Liver (tissue), 9 donors: Measurements from ENCODE around the gene SORCS2. TPM values are rescaled to one million over a fixed set of nuclear protein-coding genes. Genes with fewer than 3 reads are reported as not detected.

Experiments used
- DNase-seq: peaks from one replicate; pipeline ENCODE4 v3.0.0-alpha.2; 2017; ENCODE audit warnings: low spot score
- H3K27ac ChIP-seq, 2 donors: one replicate each; pipeline ENCODE4 v1.7.0; 2013; ENCODE audit warnings: inconsistent platforms in 2 of 2, low read length in 2 of 2, control low read depth in 1 of 2, low read depth in 1 of 2, mild to moderate bottlenecking in 1 of 2
- H3K27me3 ChIP-seq, 4 donors: one replicate each; pipeline versions ENCODE4 v1.6.1 to v1.7.0; 2013; ENCODE audit warnings: low read length in 3 of 4, inconsistent platforms in 1 of 4, mild to moderate bottlenecking in 1 of 4, moderate library complexity in 1 of 4; ENCODE audit not compliant: control insufficient read depth in 4 of 4, insufficient read depth in 4 of 4
- H3K36me3 ChIP-seq, 4 donors: one replicate each; pipeline versions ENCODE4 v1.6.1 to v1.7.0; 2013; ENCODE audit warnings: low read length in 3 of 4, mild to moderate bottlenecking in 3 of 4, low read depth in 1 of 4, moderate library complexity in 1 of 4; ENCODE audit not compliant: control insufficient read depth in 4 of 4, insufficient read depth in 3 of 4
- H3K4me1 ChIP-seq, 4 donors: one replicate each; pipeline versions ENCODE4 v1.6.1 to v1.7.0; 2013; ENCODE audit warnings: low read length in 3 of 4, mild to moderate bottlenecking in 3 of 4, moderate library complexity in 1 of 4; ENCODE audit not compliant: control insufficient read depth in 4 of 4, insufficient read depth in 4 of 4
- H3K4me3 ChIP-seq, 3 donors: one replicate each; pipeline versions ENCODE4 v1.6.1 to v1.7.0; 2013; ENCODE audit warnings: low read length in 3 of 3, control low read depth in 1 of 3, low read depth in 1 of 3, mild to moderate bottlenecking in 1 of 3
- H3K9ac ChIP-seq, 2 donors: one replicate each; pipeline ENCODE4 v1.7.0; 2013; ENCODE audit warnings: low read length in 2 of 2, mild to moderate bottlenecking in 2 of 2, moderate library complexity in 2 of 2, control low read depth in 1 of 2, low read depth in 1 of 2
- H3K9me3 ChIP-seq, 4 donors: one replicate each; pipeline versions ENCODE4 v1.6.1 to v1.7.0; 2013; ENCODE audit warnings: low read length in 3 of 4; ENCODE audit not compliant: control insufficient read depth in 4 of 4
- ATF3 ChIP-seq: IDR thresholded peaks from 2 replicates; pipeline ENCODE4 v1.6.1; 2016; ENCODE audit warnings: antibody characterized with exemption
- EGR1 ChIP-seq, 2 donors: IDR thresholded peaks; 2 replicates each; pipeline ENCODE4 v1.6.1; 2016 to 2018; ENCODE audit warnings: antibody characterized with exemption in 2 of 2, low read depth in 2 of 2
- FOXA1 ChIP-seq: IDR thresholded peaks from 2 replicates; pipeline ENCODE4 v1.6.1; 2016; ENCODE audit warnings: antibody characterized with exemption
- FOXA2 ChIP-seq: IDR thresholded peaks from 2 replicates; pipeline ENCODE4 v1.6.1; 2016; ENCODE audit warnings: antibody characterized with exemption
- GABPA ChIP-seq, 2 donors: IDR thresholded peaks in 1 of 2; conservative IDR thresholded peaks in 1 of 2; 2 replicates each; pipeline ENCODE4 v1.6.1; 2016; ENCODE audit warnings: antibody characterized with exemption in 2 of 2, mild to moderate bottlenecking in 1 of 2, moderate library complexity in 1 of 2
- HNF4A ChIP-seq, 2 donors: conservative IDR thresholded peaks; 2 replicates each; pipeline ENCODE4 v1.6.1; 2016; ENCODE audit warnings: antibody characterized with exemption in 2 of 2, mild to moderate bottlenecking in 2 of 2
- HNF4G ChIP-seq: IDR thresholded peaks from 2 replicates; pipeline ENCODE4 v1.6.1; 2016; ENCODE audit warnings: antibody characterized with exemption
- JUND ChIP-seq, 2 donors: IDR thresholded peaks; 2 replicates each; pipeline ENCODE4 v1.6.1; 2016; ENCODE audit warnings: antibody characterized with exemption in 2 of 2
- MAX ChIP-seq: IDR thresholded peaks from 2 replicates; pipeline ENCODE4 v1.6.1; 2016; ENCODE audit warnings: antibody characterized with exemption
- NR2F2 ChIP-seq: IDR thresholded peaks from 2 replicates; pipeline ENCODE4 v1.6.1; 2016; ENCODE audit warnings: antibody characterized with exemption
- RAD21 ChIP-seq, 2 donors: IDR thresholded peaks; 2 replicates each; pipeline ENCODE4 v1.6.1; 2016; ENCODE audit warnings: antibody characterized with exemption in 2 of 2, mild to moderate bottlenecking in 2 of 2
- RXRA ChIP-seq, 2 donors: IDR thresholded peaks; 2 replicates each; pipeline ENCODE4 v1.6.1; 2017 to 2018; ENCODE audit warnings: antibody characterized with exemption in 2 of 2, mild to moderate bottlenecking in 1 of 2
- TAF1 ChIP-seq: conservative IDR thresholded peaks from 2 replicates; pipeline ENCODE4 v1.6.1; 2016; ENCODE audit warnings: antibody characterized with exemption, mild to moderate bottlenecking
- YY1 ChIP-seq: IDR thresholded peaks from 2 replicates; pipeline ENCODE4 v1.6.1; 2016; ENCODE audit warnings: antibody characterized with exemption, mild to moderate bottlenecking
- WGBS: extraction: QIAGEN DNeasy Blood & Tissue Kit; methylation state at CpG from one replicate; pipeline ENCODE4 v1.1.7; 2013; 5-methylcytosine and 5-hydroxymethylcytosine counted together
- polyA plus RNA-seq, 2 donors: library from polyadenylated mRNA; stranded (reverse) in 1 of 2; unstranded in 1 of 2; fragments of 200-250 nt in 1 of 2; fragments of >200 nt in 1 of 2; fragmentation: Nextera tagmentation in 1 of 2; extraction: Ambion mirVana in 1 of 2; gene quantifications; one replicate each; pipeline versions ENCODE4 v1.2.1 to v1.2.3, GENCODE V29; 2013 to 2015
- total RNA-seq, 2 donors: library from RNA; depleted of rRNA; stranded (reverse); fragments of >200 nt; gene quantifications; one replicate each; pipeline ENCODE4 v1.2.3, GENCODE V29; 2014
- TF ChIP-seq, protein P1 (sequence below): IDR thresholded peaks from 2 replicates; pipeline ENCODE4 v1.6.1; 2016; ENCODE audit warnings: antibody characterized with exemption
- TF ChIP-seq, protein P2 (sequence below): IDR thresholded peaks from 2 replicates; pipeline ENCODE4 v1.6.1; 2016; ENCODE audit warnings: antibody characterized with exemption, mild to moderate bottlenecking
- TF ChIP-seq, protein P3 (sequence below): fragments of 150-350 bp; IDR thresholded peaks from 2 replicates; pipeline ENCODE4 v1.5.1; 2017; ENCODE audit warnings: improper control_type of control experiment, low read depth, low read length; ENCODE audit not compliant: missing input control
- donor health status: healthy.
- donor health status: healthy.
- donor health status: healthy.
- donor health status: healthy.
- donor health status: healthy.

The SORCS2 gene
- total and polyA plus RNA-seq, 4 donors: 0.10 to 1.4 (median 0.92) TPM

DNA sequence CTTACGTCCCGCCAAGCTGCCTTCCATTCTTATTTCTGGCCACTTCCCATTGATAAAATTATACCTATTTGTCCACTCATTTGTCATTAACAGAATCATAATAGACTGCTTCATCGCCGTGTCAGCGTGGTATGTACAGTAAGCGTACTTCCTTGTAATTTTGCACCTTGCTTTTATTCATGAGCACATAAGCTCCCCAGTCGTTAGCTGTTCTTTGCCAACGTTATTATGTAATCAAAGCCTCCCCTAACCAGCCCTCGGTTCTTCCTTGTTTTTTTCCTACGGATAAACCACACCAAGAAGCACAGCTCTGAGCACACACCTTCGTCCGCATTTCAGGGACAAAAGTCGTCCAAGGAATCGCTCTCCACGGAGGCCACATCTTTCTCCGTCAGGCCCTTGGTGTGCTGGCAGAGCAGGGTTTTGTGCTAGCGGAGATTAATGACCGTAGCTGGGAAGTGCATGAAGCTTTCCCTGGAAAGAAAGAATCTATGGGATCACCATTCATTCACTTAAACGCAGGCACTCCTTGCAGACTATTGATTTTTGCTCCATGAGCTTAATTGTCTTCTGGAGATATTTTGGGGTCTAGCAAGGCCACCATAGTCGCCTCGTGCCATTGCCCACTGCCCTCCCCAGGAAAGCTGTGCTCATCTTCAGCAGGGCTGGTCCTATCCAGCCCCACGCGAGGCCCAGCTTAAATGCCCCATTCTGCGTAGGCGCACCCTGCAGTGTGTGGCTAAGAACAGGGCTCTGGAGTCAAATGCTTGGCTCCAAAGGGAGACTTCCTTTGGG lies 443.3 kb downstream of the SORCS2 start:
- Histone ChIP-seq H3K9me3 (no peaks in the 10 kb centered on the region), H3K4me3 (no peak overlapping the region), H3K36me3 (no peaks in the 10 kb centered on the region), H3K27ac (no peak overlapping the region), H3K4me1 (peaks cover 3 to 18% (median 6%) of the 10 kb centered on the region in 4 donors), H3K9ac (no peak overlapping the region), H3K27me3 (peaks cover 0 to 3% (median 0%) of the 10 kb centered on the region in 4 donors)
- DNase-seq: no peak
- WGBS: 82% methylated on average over 25 of the region's 25 CpGs
- TF ChIP-seq TAF1 (no peak), HNF4A (conservative IDR thresholded peaks at IDR 0.05) (no peak), MAX (no peak), RAD21 (IDR thresholded peaks at IDR 0.05) (no peak), NR2F2 (no peak)
- TF ChIP-seq, protein P1, sequence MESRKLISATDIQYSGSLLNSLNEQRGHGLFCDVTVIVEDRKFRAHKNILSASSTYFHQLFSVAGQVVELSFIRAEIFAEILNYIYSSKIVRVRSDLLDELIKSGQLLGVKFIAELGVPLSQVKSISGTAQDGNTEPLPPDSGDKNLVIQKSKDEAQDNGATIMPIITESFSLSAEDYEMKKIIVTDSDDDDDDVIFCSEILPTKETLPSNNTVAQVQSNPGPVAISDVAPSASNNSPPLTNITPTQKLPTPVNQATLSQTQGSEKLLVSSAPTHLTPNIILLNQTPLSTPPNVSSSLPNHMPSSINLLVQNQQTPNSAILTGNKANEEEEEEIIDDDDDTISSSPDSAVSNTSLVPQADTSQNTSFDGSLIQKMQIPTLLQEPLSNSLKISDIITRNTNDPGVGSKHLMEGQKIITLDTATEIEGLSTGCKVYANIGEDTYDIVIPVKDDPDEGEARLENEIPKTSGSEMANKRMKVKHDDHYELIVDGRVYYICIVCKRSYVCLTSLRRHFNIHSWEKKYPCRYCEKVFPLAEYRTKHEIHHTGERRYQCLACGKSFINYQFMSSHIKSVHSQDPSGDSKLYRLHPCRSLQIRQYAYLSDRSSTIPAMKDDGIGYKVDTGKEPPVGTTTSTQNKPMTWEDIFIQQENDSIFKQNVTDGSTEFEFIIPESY: no peak
- TF ChIP-seq, protein P2, sequence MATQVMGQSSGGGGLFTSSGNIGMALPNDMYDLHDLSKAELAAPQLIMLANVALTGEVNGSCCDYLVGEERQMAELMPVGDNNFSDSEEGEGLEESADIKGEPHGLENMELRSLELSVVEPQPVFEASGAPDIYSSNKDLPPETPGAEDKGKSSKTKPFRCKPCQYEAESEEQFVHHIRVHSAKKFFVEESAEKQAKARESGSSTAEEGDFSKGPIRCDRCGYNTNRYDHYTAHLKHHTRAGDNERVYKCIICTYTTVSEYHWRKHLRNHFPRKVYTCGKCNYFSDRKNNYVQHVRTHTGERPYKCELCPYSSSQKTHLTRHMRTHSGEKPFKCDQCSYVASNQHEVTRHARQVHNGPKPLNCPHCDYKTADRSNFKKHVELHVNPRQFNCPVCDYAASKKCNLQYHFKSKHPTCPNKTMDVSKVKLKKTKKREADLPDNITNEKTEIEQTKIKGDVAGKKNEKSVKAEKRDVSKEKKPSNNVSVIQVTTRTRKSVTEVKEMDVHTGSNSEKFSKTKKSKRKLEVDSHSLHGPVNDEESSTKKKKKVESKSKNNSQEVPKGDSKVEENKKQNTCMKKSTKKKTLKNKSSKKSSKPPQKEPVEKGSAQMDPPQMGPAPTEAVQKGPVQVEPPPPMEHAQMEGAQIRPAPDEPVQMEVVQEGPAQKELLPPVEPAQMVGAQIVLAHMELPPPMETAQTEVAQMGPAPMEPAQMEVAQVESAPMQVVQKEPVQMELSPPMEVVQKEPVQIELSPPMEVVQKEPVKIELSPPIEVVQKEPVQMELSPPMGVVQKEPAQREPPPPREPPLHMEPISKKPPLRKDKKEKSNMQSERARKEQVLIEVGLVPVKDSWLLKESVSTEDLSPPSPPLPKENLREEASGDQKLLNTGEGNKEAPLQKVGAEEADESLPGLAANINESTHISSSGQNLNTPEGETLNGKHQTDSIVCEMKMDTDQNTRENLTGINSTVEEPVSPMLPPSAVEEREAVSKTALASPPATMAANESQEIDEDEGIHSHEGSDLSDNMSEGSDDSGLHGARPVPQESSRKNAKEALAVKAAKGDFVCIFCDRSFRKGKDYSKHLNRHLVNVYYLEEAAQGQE: no peak

GRCh38 chr4:7636240-7636508 lies 443.8 kb downstream of the SORCS2 start:
- Histone ChIP-seq H3K27me3 (peaks cover 0 to 3% (median 0%) of the 10 kb centered on the region in 4 donors), H3K9ac (no peak overlapping the region), H3K36me3 (no peaks in the 10 kb centered on the region), H3K4me1 (peaks cover 3 to 13% (median 6%) of the 10 kb centered on the region in 4 donors), H3K9me3 (no peaks in the 10 kb centered on the region), H3K4me3 (no peak overlapping the region), H3K27ac (no peak overlapping the region)
- WGBS: 95% methylated on average over 12 of the region's 12 CpGs
- no peak for DNase-seq
- TF ChIP-seq, protein P3, sequence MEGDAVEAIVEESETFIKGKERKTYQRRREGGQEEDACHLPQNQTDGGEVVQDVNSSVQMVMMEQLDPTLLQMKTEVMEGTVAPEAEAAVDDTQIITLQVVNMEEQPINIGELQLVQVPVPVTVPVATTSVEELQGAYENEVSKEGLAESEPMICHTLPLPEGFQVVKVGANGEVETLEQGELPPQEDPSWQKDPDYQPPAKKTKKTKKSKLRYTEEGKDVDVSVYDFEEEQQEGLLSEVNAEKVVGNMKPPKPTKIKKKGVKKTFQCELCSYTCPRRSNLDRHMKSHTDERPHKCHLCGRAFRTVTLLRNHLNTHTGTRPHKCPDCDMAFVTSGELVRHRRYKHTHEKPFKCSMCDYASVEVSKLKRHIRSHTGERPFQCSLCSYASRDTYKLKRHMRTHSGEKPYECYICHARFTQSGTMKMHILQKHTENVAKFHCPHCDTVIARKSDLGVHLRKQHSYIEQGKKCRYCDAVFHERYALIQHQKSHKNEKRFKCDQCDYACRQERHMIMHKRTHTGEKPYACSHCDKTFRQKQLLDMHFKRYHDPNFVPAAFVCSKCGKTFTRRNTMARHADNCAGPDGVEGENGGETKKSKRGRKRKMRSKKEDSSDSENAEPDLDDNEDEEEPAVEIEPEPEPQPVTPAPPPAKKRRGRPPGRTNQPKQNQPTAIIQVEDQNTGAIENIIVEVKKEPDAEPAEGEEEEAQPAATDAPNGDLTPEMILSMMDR: no peak
- TF ChIP-seq FOXA1 (no peak), TAF1 (no peak), EGR1 (IDR thresholded peaks at IDR 0.05; ENCODE audit: low read depth in 2 of 2) (no peak), YY1 (no peak), RXRA (IDR thresholded peaks at IDR 0.05) (no peak), JUND (IDR thresholded peaks at IDR 0.05) (no peak), FOXA2 (no peak), MAX (no peak), ATF3 (no peak), RAD21 (IDR thresholded peaks at IDR 0.05) (no peak), HNF4G (no peak), GABPA (IDR thresholded peaks at IDR 0.05 in 1 of 2, conservative IDR thresholded peaks at IDR 0.05 in 1 of 2) (no peak), HNF4A (conservative IDR thresholded peaks at IDR 0.05) (no peak)
- TF ChIP-seq, protein P2: no peak
- TF ChIP-seq, protein P1: no peak
